ENCODE measurements around the gene CCDC50.

GRCh38 chr3:191338177-191338488 lies 8.9 kb downstream of the CCDC50 start:
- TF ChIP-seq CTCF (IDR thresholded peaks at IDR 0.05; ENCODE audit: low read length) = no peak
- TF ChIP-seq EZH2 (optimal IDR thresholded peaks at IDR 0.05; ENCODE audit: low read depth, low read length) = no peak
- TF ChIP-seq EZH2phosphoT487 (IDR thresholded peaks at IDR 0.05; ENCODE audit: low read length) = no peak
